PC-3 (cell line): Measurements from ENCODE around the gene SEPTIN10. TPM values are rescaled to one million over a fixed set of nuclear protein-coding genes. Genes with fewer than 3 reads are reported as not detected.
A peak's percentile ranks its signal among the peaks of the same experiment; 100 is the strongest.

Experiments
- ATAC-seq: fragments of 200-7000 bp; cut with Tn5 transposase; 2 replicates; pipeline ENCODE4 v1.9.1; 2020; ENCODE audit warnings: mild to moderate bottlenecking, moderate library complexity
- BruUV-seq: library from RNA; stranded (reverse); fragments of 400-500 nt; replicated peaks from 2 replicates; lab custom pipeline; 2021; lab: Mats Ljungman, UMichigan
- CTCF ChIA-PET: fragments of 300-600 bp; sonication (Branson Sonifier 250); formaldehyde crosslinking; loops from one replicate; lab custom pipeline; 2022; ENCODE audit warnings: antibody characterized with exemption; lab: Charles Lee
- POLR2A ChIA-PET: fragments of 300-600 bp; sonication (Branson Sonifier 250); formaldehyde crosslinking; loops from one replicate; lab custom pipeline; 2022; ENCODE audit warnings: antibody characterized with exemption; ENCODE audit not compliant: unreplicated experiment; lab: Charles Lee
- DNase-seq: peaks from one replicate; pipeline ENCODE4 v3.0.0-alpha.2; 2015
- H2AFZ ChIP-seq: fragments of 300-600 bp; sonication (generic); 2 replicates; pipeline ENCODE4 v1.6.0; 2016; ENCODE audit warnings: antibody characterized with exemption, low read length
- H3F3A ChIP-seq: fragments of 300-600 bp; sonication (generic); one replicate; pipeline ENCODE4 v1.6.0; 2017; ENCODE audit warnings: antibody characterized with exemption, low read length, control low read depth, mild to moderate bottlenecking; ENCODE audit not compliant: unreplicated experiment
- H3K27ac ChIP-seq: fragments of 300-600 bp; sonication (generic); 2 replicates; pipeline ENCODE4 v1.5.1; 2016; ENCODE audit warnings: mild to moderate bottlenecking, low read length
- H3K27me3 ChIP-seq: fragments of 300-600 bp; sonication (generic); 2 replicates; pipeline ENCODE4 v1.6.1; 2016; ENCODE audit warnings: low read length, mixed read lengths
- H3K36me3 ChIP-seq: fragments of 300-600 bp; sonication (generic); 2 replicates; pipeline ENCODE4 v1.6.1; 2016; ENCODE audit warnings: low read depth, mixed run types, low read length, mixed read lengths
- H3K4me1 ChIP-seq: fragments of 300-600 bp; sonication (generic); 2 replicates; pipeline ENCODE4 v1.5.1; 2016; ENCODE audit warnings: low read length; ENCODE audit not compliant: insufficient read depth
- H3K4me2 ChIP-seq: fragments of 300-600 bp; sonication (generic); 2 replicates; pipeline ENCODE4 v1.6.0; 2016; ENCODE audit warnings: low read length
- H3K4me3 ChIP-seq: fragments of 300-600 bp; sonication (generic); 2 replicates; pipeline ENCODE4 v1.5.1; 2016; ENCODE audit warnings: mild to moderate bottlenecking, low read length, mixed read lengths
- H3K79me2 ChIP-seq: fragments of 300-600 bp; sonication (generic); 2 replicates; pipeline ENCODE4 v1.6.1; 2017; ENCODE audit warnings: low read length, mixed read lengths
- H3K9ac ChIP-seq: fragments of 300-600 bp; sonication (generic); 2 replicates; pipeline ENCODE4 v1.6.0; 2016; ENCODE audit warnings: mild to moderate bottlenecking, low read length
- H3K9me2 ChIP-seq: fragments of 300-600 bp; sonication (generic); replicated peaks from 2 replicates; pipeline ENCODE4 v1.6.1; 2016; ENCODE audit warnings: mixed run types, low read length, mixed read lengths
- H3K9me3 ChIP-seq: fragments of 300-600 bp; sonication (generic); 2 replicates; pipeline ENCODE4 v1.6.1; 2016; ENCODE audit warnings: low read length, mixed read lengths
- H4K20me1 ChIP-seq: fragments of 300-600 bp; sonication (generic); 2 replicates; pipeline ENCODE4 v1.6.1; 2016; ENCODE audit warnings: low read length, mixed read lengths
- CTCF ChIP-seq: fragments of 300-600 bp; sonication (generic); conservative IDR thresholded peaks from 2 replicates; pipeline ENCODE4 v1.5.1; 2017; ENCODE audit warnings: antibody characterized with exemption, low read depth, mild to moderate bottlenecking, low read length
- EZH2 ChIP-seq: fragments of 300-600 bp; sonication (generic); IDR thresholded peaks from one replicate; pipeline ENCODE4 v1.6.1; 2017; ENCODE audit warnings: antibody characterized with exemption, mild to moderate bottlenecking, low read length; ENCODE audit not compliant: unreplicated experiment
- EZH2phosphoT487 ChIP-seq: fragments of 300-600 bp; sonication (generic); IDR thresholded peaks from 2 replicates; pipeline ENCODE4 v1.6.1; 2018; ENCODE audit warnings: mild to moderate bottlenecking, antibody characterized with exemption, low read length, borderline replicate concordance
- intact Hi-C: fragments of 100-400 bp; cut with micrococcal nuclease; formaldehyde crosslinking; loops from 2 replicates; pipeline ENCODE4 v1.9.0; 2023
- total RNA-seq: library from RNA; depleted of rRNA; stranded (reverse); fragments of >200 nt; gene quantifications from 2 replicates; pipeline ENCODE4 v1.2.3, GENCODE V29; 2014

SEPTIN10 gene
- total RNA-seq, 1 experiment from 2014 or later = 36.1 TPM

GRCh38 chr2:109638795-109639194 lies 25.0 kb upstream of the SEPTIN10 start:
- TF ChIP-seq CTCF (no peak), EZH2 (no peak), EZH2phosphoT487 (no peak)
- ChIA-PET CTCF (no interaction called here), POLR2A (no interaction called here)
- no peak overlapping the region for H3K4me3 ChIP-seq
- no peaks in the 10 kb centered on the region for H3K9me2 ChIP-seq
- no peak overlapping the region for H3K4me2 ChIP-seq
- H3K9ac ChIP-seq = no peak overlapping the region
- H3K9me3 ChIP-seq = no peaks in the 10 kb centered on the region
- H2AFZ ChIP-seq = no peak overlapping the region
- H3K36me3 ChIP-seq = no peaks in the 10 kb centered on the region
- H3K79me2 ChIP-seq = no peaks in the 10 kb centered on the region
- H3K27me3 ChIP-seq = no peaks in the 10 kb centered on the region
- DNase-seq = no peak
- no TSS peak for BruUV-seq
- H4K20me1 ChIP-seq = no peaks in the 10 kb centered on the region
- no peak overlapping the region for H3K27ac ChIP-seq
- ATAC-seq = no peak
- intact Hi-C loops = no loop called here
- no peaks in the 10 kb centered on the region for H3F3A ChIP-seq
- peaks cover 10% of the 10 kb centered on the region for H3K4me1 ChIP-seq

- Histone ChIP-seq H3K4me2 (0 out of 2 replicates have a peak overlapping the region, but pooled peaks have one; percentile 20), H3K27me3 (no peaks in the 10 kb centered on the region), H3K4me1 (peaks cover 10% of the 10 kb centered on the region), H3K9ac (no peak overlapping the region), H3K27ac (no peak overlapping the region), H3K36me3 (no peaks in the 10 kb centered on the region), H4K20me1 (no peaks in the 10 kb centered on the region), H3K9me2 (no peaks in the 10 kb centered on the region), H3K4me3 (no peak overlapping the region), H3K9me3 (no peaks in the 10 kb centered on the region), H3F3A (no peaks in the 10 kb centered on the region), H3K79me2 (no peaks in the 10 kb centered on the region), H2AFZ (peak overlapping the region; percentile 52; the same call in 1 of the 2 replicates)
- CTCF ChIA-PET = no interaction called here
- BruUV-seq = no TSS peak
- ATAC-seq (0 out of 2 replicates have a peak, but pooled peaks have one; percentile 38), DNase-seq (peak; percentile 53)
- TF ChIP-seq EZH2phosphoT487 (no peak), EZH2 (no peak), CTCF (no peak)
- POLR2A ChIA-PET = no interaction called here
- intact Hi-C loops = no loop called here
These were observed 24.2 kb upstream of the SEPTIN10 start for GRCh38 chr2:109637749-109638570.

GRCh38 chr2:109636317-109636716 lies 22.6 kb upstream of the SEPTIN10 start:
- Histone ChIP-seq H3K79me2 (no peaks in the 10 kb centered on the region), H3K4me3 (no peak overlapping the region), H3K27me3 (no peaks in the 10 kb centered on the region), H4K20me1 (no peaks in the 10 kb centered on the region), H3K36me3 (no peaks in the 10 kb centered on the region), H3F3A (no peaks in the 10 kb centered on the region), H3K9me3 (no peaks in the 10 kb centered on the region), H3K4me2 (no peak overlapping the region), H3K4me1 (peaks cover 18% of the 10 kb centered on the region), H3K9me2 (no peaks in the 10 kb centered on the region), H3K9ac (no peak overlapping the region), H3K27ac (no peak overlapping the region), H2AFZ (no peak overlapping the region)
- ChIA-PET POLR2A (no interaction called here), CTCF (no interaction called here)
- intact Hi-C loops = no loop called here
- no peak for DNase-seq
- ATAC-seq = no peak
- TF ChIP-seq EZH2 (no peak), EZH2phosphoT487 (no peak), CTCF (no peak)
- BruUV-seq = no TSS peak
